ENCODE measurements around the gene KCNK18. TPM values are rescaled to one million over a fixed set of nuclear protein-coding genes. Genes with fewer than 3 reads are reported as not detected.

Gene KCNK18
- total RNA-seq, 1 donor from 2014 or later, result not detected

DNA sequence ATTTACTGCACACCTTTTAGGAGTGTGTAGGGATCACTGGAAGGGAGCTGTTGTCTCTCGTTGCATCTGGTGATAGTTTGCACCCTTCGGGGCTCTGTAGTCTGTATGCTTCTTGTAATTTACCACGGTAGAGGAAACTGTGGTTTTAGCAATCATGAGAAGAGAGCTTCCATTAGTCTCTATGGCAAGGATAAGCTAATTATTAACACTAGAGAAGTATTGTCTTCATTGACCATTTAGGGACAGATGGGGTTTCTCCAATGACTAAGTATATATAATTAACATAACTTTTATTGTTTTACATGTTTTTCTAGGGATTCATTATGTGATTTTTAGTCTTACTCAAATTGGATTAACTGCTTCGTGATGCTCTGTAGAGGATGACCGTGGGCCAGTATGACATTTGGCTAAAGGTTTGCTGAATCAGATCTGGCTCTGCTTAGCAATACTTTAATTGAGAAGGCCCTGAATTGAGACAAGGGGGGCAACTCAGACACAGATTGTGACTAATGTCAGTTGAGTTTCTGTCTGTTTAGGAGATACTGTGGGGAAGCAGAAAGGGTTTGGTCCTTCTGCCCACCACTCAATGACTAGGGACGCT is 52.3 kb downstream of the KCNK18 start:
- DNase-seq, result no peak
- H3K27me3 Mint-ChIP-seq (ENCODE audit: unreplicated experiment), result peaks cover 7% of the 10 kb centered on the region

DNA sequence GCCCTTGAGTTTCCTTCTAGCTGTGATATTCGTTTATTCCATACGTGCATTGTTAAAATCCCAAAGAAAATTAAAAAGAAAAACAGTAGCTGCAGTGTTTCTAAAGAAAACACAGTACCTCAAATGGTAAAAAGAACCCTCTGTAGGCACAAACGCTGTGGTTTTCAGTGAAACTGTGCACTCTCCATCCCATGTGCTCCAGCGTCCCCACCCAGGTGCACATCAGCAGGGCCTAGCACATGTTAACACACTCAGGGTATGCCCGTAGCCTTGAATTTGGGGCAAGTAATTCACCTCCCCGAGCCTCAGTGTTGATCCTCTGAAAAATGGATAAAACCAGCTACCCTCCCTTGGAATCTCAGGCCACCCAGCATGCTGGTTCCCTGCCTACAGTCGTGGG is 53.1 kb downstream of the KCNK18 start:
- Mint-ChIP-seq H3K27me3 (ENCODE audit: unreplicated experiment) (peaks cover 7% of the 10 kb centered on the region), H3K27ac (ENCODE audit: unreplicated experiment) (no peak overlapping the region), H3K4me1 (ENCODE audit: low read depth, unreplicated experiment) (peaks cover 21% of the 10 kb centered on the region), H3K36me3 (ENCODE audit: unreplicated experiment) (no peaks in the 10 kb centered on the region), H3K9me3 (ENCODE audit: unreplicated experiment) (peaks cover 1% of the 10 kb centered on the region), H3K4me3 (ENCODE audit: unreplicated experiment) (no peak overlapping the region)
- DNase-seq, result no peak
- TF ChIP-seq, protein P1, sequence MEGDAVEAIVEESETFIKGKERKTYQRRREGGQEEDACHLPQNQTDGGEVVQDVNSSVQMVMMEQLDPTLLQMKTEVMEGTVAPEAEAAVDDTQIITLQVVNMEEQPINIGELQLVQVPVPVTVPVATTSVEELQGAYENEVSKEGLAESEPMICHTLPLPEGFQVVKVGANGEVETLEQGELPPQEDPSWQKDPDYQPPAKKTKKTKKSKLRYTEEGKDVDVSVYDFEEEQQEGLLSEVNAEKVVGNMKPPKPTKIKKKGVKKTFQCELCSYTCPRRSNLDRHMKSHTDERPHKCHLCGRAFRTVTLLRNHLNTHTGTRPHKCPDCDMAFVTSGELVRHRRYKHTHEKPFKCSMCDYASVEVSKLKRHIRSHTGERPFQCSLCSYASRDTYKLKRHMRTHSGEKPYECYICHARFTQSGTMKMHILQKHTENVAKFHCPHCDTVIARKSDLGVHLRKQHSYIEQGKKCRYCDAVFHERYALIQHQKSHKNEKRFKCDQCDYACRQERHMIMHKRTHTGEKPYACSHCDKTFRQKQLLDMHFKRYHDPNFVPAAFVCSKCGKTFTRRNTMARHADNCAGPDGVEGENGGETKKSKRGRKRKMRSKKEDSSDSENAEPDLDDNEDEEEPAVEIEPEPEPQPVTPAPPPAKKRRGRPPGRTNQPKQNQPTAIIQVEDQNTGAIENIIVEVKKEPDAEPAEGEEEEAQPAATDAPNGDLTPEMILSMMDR (IDR thresholded peaks at IDR 0.05; ENCODE audit: partially characterized antibody, unreplicated experiment), result no peak

More for the DNA sequence above, 52.3 kb downstream of the KCNK18 start:
- Mint-ChIP-seq H3K36me3 (ENCODE audit: unreplicated experiment) (no peaks in the 10 kb centered on the region), H3K4me1 (ENCODE audit: low read depth, unreplicated experiment) (peaks cover 20% of the 10 kb centered on the region), H3K4me3 (ENCODE audit: unreplicated experiment) (no peak overlapping the region), H3K9me3 (ENCODE audit: unreplicated experiment) (peaks cover 1% of the 10 kb centered on the region), H3K27ac (ENCODE audit: unreplicated experiment) (no peak overlapping the region)
- TF ChIP-seq, protein P1 (IDR thresholded peaks at IDR 0.05; ENCODE audit: partially characterized antibody, unreplicated experiment), result no peak

DNA sequence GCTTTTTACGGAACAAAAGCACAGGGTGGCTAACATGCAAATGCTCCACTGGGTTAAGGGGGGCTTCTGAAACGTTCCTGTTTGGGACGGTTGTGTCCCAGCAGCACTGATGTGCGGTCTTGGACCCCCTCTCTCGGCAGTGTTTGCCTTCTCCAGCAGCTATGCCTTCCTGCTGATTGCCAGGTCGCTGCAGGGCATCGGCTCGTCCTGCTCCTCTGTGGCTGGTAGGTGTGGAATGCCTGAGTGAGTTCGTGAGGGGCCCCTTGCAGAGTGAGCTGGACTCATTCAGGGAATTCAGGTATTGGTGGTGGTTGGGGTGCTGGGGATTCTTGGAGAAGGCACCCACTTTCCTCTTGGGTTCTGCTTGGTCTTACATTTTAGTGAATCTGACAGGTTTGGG is 56.6 kb downstream of the KCNK18 start:
- Mint-ChIP-seq H3K27ac (ENCODE audit: unreplicated experiment) (no peak overlapping the region), H3K9me3 (ENCODE audit: unreplicated experiment) (peaks cover 11% of the 10 kb centered on the region), H3K27me3 (ENCODE audit: unreplicated experiment) (peaks cover 9% of the 10 kb centered on the region), H3K36me3 (ENCODE audit: unreplicated experiment) (no peaks in the 10 kb centered on the region), H3K4me1 (ENCODE audit: low read depth, unreplicated experiment) (peaks cover 37% of the 10 kb centered on the region), H3K4me3 (ENCODE audit: unreplicated experiment) (no peak overlapping the region)
- no peak for DNase-seq
- TF ChIP-seq, protein P1 (IDR thresholded peaks at IDR 0.05; ENCODE audit: partially characterized antibody, unreplicated experiment), result no peak

DNA sequence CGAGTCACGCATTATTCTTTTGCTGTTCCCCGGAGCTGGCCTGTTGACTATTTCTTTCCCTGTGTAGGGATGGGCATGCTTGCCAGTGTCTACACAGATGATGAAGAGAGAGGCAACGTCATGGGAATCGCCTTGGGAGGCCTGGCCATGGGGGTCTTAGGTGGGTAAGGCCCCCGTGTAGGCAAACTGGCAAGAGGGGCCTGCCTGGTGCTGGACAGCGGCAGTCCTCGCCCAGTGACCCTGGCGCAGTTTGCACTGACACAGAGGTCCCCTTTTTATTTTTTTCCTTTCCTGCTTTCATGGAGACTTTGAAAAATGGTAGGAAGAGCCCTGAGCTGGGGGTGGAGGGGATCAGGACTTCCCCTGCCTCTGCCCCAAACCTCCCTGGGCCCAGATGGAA is 57.0 kb downstream of the KCNK18 start:
- H3K4me1 Mint-ChIP-seq (ENCODE audit: low read depth, unreplicated experiment), result peaks cover 38% of the 10 kb centered on the region
- DNase-seq, result no peak
- H3K27me3 Mint-ChIP-seq (ENCODE audit: unreplicated experiment), result peaks cover 9% of the 10 kb centered on the region
- TF ChIP-seq, protein P1 (IDR thresholded peaks at IDR 0.05; ENCODE audit: partially characterized antibody, unreplicated experiment), result no peak
- H3K36me3 Mint-ChIP-seq (ENCODE audit: unreplicated experiment), result no peaks in the 10 kb centered on the region
- H3K4me3 Mint-ChIP-seq (ENCODE audit: unreplicated experiment), result no peak overlapping the region
- peaks cover 10% of the 10 kb centered on the region for H3K9me3 Mint-ChIP-seq (ENCODE audit: unreplicated experiment)
- H3K27ac Mint-ChIP-seq (ENCODE audit: unreplicated experiment), result no peak overlapping the region

Measured in glutamatergic neuron (in vitro differentiated cells).